ENCODE data around the gene ASPM. TPM values are rescaled to one million over a fixed set of nuclear protein-coding genes. Genes with fewer than 3 reads are reported as not detected.

The ASPM gene, protein sequence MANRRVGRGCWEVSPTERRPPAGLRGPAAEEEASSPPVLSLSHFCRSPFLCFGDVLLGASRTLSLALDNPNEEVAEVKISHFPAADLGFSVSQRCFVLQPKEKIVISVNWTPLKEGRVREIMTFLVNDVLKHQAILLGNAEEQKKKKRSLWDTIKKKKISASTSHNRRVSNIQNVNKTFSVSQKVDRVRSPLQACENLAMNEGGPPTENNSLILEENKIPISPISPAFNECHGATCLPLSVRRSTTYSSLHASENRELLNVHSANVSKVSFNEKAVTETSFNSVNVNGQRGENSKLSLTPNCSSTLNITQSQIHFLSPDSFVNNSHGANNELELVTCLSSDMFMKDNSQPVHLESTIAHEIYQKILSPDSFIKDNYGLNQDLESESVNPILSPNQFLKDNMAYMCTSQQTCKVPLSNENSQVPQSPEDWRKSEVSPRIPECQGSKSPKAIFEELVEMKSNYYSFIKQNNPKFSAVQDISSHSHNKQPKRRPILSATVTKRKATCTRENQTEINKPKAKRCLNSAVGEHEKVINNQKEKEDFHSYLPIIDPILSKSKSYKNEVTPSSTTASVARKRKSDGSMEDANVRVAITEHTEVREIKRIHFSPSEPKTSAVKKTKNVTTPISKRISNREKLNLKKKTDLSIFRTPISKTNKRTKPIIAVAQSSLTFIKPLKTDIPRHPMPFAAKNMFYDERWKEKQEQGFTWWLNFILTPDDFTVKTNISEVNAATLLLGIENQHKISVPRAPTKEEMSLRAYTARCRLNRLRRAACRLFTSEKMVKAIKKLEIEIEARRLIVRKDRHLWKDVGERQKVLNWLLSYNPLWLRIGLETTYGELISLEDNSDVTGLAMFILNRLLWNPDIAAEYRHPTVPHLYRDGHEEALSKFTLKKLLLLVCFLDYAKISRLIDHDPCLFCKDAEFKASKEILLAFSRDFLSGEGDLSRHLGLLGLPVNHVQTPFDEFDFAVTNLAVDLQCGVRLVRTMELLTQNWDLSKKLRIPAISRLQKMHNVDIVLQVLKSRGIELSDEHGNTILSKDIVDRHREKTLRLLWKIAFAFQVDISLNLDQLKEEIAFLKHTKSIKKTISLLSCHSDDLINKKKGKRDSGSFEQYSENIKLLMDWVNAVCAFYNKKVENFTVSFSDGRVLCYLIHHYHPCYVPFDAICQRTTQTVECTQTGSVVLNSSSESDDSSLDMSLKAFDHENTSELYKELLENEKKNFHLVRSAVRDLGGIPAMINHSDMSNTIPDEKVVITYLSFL (N-terminal part only)
- polyA plus RNA-seq (ENCODE audit: insufficient read length in 3 of 3), result 10 to 100 TPM; 20.1 to 29.7 (median 25.5) TPM
- long read RNA-seq, donor 1, result 0 reads
- long read RNA-seq, donor 2, result 0 reads
- long read RNA-seq, donor 3, partial matches to known transcripts, result 6 of 6 reads
- long read RNA-seq, donor 3, other reads (novel, unspliced or antisense), result 0 of 6 reads
- long read RNA-seq, donor 4, partial matches to known transcripts, result 5 of 5 reads
- long read RNA-seq, donor 4, other reads (novel, unspliced or antisense), result 0 of 5 reads
- long read RNA-seq, donor 5, result 0 reads
- long read RNA-seq, donor 6, partial matches to known transcripts, result 7 of 7 reads
- long read RNA-seq, donor 6, other reads (novel, unspliced or antisense), result 0 of 7 reads
- long read RNA-seq, donor 7, result 0 reads
- long read RNA-seq, donor 8, partial matches to known transcripts, result 14 of 14 reads
- long read RNA-seq, donor 8, other reads (novel, unspliced or antisense), result 0 of 14 reads
- long read RNA-seq, donor 9, result 0 reads
- long read RNA-seq, donor 10, result 0 reads
- long read RNA-seq, donor 11, result 0 reads
- long read RNA-seq, donor 12, result 0 reads
- long read RNA-seq, donor 13, partial matches to known transcripts, result 26 of 26 reads
- long read RNA-seq, donor 13, other reads (novel, unspliced or antisense), result 0 of 26 reads
- long read RNA-seq, donor 14, result 0 reads
- long read RNA-seq, donor 15, result 0 reads
- long read RNA-seq, donor 16, partial matches to known transcripts, result 8 of 8 reads
- long read RNA-seq, donor 16, other reads (novel, unspliced or antisense), result 0 of 8 reads

DNA sequence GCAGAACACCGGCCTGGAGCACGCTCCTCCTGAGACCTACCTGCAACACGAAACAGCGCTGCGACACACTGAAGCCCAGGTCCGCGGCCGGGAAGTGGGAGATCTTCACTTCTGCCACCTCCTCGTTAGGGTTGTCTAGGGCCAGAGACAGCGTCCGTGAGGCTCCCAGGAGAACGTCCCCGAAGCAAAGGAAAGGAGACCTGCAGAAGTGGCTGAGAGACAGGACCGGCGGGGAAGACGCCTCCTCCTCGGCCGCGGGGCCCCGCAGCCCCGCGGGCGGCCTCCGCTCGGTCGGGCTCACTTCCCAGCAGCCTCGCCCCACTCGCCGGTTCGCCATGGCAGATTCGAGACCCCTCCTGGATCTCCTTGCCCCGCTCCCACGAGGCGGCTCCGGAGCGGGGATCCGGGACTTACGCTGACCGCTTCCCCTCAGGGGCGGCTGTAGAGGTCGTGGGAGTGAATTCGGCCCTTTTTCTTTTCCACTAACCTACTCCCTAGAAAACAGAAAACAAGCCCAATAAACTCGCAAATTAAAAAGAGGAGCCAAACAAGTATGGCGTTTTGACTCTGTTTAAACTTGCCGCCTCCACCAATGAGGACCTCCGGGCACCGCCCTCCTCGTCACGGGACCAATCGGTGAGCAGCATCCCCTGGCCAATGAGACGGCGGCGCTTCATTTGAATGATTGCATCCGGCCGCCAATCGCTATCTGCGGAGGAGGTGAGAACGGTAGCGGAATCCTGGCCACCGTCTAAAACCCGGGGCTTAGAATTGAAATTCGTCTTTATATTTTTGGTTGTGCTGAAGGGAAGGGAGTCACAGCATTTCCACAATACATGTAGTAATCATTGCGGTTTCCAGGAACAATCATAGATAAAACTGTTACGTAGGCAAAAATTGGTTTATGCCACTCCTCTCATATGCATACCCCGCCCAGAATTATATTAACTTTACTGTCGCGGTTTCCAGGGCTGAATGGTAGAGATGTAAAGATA, at the start of gene ASPM:
Gene ASPM (minus strand): TSS at position 569 of the 995 bp plus-strand sequence. CDS start 232 bp downstream, at position 337.
- DNase-seq (ENCODE audit: extremely low read depth in 1 of 11, low read depth in 9 of 11, low spot score in 4 of 11), result peak; percentile 86 to 95 (median 91)

DNA sequence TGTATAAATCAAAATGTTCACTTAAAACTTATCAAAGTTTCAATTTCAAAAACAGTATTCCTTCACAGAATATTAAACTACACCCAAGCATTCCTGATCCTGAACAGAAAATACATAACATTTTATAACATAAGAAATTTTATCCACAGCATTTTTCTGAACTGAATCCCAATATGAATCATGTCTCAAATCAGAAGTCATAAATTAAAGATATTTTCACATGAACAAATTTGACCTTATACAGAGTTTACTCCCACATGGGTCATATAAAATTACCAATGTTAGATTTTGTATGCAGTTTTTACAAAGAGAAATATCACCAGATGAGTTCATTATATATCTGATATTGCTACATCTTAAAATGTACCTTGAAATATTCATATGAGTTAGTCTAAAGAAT, 48.6 kb upstream of the ASPM start:
- DNase-seq (ENCODE audit: extremely low read depth in 1 of 11, low read depth in 9 of 11, low spot score in 4 of 11), result no peak

DNA sequence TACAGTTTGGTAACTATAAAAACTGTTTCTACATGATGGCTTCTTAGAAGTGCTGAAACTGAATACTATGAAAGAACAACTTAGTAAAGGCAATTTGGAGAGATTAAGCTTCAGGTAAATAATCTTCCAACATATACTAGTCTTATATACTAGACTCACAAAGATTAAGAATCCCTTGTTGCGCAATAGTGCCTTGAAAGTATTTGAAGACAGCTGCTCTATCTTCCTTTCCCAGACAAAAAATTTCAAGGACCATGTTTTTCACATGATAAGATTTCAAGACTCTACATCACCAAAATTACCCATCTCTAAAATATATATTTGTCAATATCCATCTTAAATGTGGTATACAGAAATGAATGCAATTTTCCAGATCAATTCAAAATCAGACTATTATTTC, 37.7 kb upstream of the ASPM start:
- DNase-seq (ENCODE audit: extremely low read depth in 1 of 11, low read depth in 9 of 11, low spot score in 4 of 11), result no peak

DNA sequence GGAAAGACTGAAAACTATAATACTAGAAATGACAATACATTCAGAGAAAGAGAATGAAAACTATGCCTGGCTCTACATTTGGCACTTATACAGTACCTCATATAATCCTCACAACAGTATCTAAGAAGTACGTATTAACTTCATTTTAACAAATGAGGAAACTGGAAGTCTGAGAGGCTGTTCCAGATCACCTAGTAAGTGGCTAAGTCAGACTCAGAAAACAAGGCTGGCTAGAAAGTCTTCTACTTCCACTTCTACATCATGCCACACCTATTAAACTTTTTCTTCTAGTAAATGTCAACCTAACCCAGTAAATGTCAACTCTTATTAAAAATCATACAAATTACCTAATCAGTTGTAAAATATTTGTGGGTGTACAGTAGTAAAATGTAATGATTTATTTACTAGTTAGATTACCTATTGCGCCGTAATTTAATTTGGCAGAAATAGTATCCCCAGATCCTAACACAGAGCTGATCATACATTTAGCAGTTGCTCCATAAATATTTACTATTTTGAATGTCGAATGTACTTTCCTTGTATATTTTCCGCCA, 36.8 kb upstream of the ASPM start:
- no peak for DNase-seq (ENCODE audit: extremely low read depth in 1 of 11, low read depth in 9 of 11, low spot score in 4 of 11)

DNA sequence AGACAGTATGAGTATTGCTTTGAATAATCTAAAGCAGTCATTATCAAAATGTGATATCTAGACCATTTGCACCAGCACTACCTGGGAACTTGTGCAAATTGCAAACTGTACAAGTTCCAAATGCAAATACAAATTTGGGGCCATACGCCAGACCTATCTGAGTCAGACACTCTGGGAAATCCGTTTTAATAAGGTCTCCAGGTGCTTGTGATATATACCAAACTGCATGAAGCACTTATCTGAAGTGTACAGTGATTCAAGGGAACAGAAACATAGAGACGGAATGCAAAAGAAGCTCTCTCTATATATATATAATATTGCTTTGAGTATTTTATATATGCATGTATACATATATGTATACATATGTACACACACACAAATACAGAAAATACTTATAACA, 36.2 kb upstream of the ASPM start:
- DNase-seq (ENCODE audit: extremely low read depth in 1 of 11, low read depth in 9 of 11, low spot score in 4 of 11), result no peak

DNA sequence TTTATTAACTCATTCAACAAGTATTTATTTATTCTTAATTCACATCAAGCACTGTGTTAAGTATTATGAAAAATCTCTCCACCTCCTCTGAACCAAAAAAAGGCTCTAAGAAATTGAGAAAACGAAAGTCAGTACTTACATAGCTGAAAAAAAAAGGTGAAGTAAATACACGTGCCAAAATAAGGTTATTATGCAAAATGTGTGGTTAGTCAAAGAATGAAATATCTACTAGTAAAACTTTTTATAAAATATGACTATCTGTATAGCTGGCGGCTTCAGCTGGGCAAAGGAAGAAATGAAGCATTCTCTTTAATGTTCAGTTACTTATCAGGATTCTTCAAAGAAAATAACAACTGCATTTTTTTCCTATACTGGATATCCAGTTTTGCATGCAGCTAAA, 35.5 kb upstream of the ASPM start:
- DNase-seq (ENCODE audit: extremely low read depth in 1 of 11, low read depth in 9 of 11, low spot score in 4 of 11), result no peak

DNA sequence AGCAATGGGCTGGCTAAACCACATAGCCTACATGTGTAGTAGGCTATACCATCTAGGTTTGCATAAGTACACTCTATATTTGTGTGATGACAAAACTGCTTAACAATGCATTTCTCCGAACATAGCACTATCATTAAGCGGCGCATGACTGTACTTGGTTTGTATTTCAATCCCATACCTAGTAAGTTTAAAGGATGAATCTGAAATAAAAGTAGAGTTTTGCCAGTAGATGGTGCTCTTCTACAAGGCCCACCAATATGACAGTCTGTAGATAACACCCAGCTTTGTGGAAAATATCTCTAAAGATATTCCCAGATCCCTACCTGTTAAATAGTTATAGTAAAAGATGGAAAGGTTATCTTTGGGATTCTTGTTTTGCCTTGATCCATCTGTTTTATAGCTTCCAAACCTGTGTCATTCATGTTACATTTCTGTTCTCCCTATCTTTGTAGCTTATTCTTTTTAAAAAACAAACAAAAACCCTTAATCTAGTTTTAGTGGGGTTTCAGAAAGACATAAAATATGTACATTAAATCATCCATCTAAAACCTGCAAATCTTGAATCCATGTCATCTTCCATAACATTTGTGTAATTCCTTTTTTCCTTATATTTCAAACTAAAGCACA, 33.9 kb upstream of the ASPM start:
- peak in 6 of 11 donors; percentile 15 to 25 (median 21) for DNase-seq (ENCODE audit: extremely low read depth in 1 of 11, low read depth in 9 of 11, low spot score in 4 of 11)

DNA sequence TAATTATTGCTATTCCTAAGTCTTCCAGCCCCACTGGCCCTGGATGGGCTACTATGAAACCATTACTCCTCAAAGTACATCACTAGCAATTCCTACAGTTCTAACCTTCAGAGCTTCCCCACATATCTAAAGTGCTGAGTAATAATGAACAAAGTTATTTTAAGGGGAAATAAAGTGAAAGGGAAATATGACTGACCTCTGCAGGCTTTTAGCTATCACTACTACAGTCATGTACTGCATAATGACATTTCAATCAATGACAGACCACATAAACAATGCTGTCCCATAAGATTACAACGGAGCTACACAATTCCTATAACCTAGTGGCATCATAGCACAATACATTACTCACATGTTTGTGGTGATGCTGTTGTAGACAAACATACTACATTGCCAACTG, 32.5 kb upstream of the ASPM start:
- no peak for DNase-seq (ENCODE audit: extremely low read depth in 1 of 11, low read depth in 9 of 11, low spot score in 4 of 11)

DNA sequence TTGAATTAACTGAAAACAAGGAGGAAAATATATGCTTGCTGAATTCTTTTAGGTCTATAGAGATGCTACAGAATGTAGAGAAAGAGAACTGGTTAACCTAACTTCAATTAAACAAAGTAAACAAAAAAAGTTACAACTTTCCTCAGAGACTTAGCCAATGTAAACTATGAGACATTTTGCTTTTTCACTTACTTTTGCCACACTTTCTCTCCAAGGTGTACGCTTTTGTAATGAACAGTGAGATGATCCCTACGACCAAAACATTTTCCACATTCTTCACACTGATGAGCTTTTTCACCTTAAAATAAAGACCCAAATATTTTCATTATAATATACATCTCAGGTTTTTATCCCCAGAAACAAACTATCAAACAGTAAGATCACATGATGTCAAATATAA, 28.3 kb upstream of the ASPM start:
- no peak for DNase-seq (ENCODE audit: extremely low read depth in 1 of 11, low read depth in 9 of 11, low spot score in 4 of 11)

DNA sequence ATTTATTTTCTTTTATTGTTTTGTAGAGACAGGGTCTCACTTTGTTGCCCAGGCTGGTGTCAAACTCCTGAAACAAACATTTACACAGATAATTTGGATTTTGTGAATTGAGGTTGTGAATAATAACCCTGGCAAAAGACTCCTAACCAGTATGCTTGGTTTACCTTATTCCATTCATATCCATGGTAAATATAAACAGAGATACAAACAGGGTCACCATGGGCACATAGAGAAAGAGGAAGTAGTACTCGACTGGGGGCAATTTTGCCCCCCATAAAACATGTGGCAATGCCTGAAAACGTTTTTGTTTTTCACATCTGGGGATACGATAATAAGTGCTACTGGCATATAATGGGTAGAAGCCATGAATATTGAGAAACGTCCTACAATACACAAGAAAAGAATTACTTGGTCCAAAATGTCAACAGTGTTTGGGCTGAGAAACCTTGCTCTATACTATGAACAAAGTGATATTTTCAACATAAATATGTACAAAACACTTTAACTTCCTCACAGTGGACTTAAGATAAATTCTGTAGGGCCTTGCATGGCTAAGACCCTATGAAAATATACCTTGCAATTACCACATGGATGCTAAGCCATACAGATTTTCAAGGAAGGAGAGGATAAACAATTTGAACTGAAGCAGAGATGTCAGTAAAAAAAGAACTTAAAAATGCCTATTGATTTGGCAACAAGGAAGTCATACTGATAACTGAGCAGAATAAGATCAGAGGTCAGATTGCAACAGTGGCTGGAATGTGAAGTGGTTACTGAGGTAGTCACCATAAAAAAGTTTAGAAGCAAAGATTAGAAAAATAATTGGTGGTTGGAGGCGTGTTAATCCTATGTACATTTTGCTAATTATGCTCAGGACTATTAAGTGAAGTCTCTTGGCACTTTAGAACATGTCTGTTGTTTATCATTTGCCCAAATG, 27.4 kb upstream of the ASPM start:
- no peak for DNase-seq (ENCODE audit: extremely low read depth in 1 of 11, low read depth in 9 of 11, low spot score in 4 of 11)

DNA sequence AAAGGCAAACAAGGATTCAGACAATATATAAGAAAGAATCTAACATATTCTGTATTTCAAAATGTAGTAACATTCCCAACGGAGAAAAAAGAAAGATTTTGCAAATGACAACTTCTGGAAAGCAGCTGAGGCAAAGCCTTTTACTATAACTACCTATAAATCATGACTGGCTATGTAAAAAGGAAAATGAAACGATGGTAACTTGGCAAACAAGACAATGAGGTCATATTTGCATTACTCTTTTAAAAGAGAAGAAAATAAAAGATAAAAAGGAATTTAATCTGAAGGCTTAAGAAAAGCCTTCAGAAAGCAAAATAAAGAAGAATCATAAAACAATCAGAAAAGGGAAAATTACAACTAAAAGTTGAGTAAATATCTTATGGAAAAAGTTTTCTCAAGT, 25.1 kb upstream of the ASPM start:
- DNase-seq (ENCODE audit: extremely low read depth in 1 of 11, low read depth in 9 of 11, low spot score in 4 of 11), result peak in 1 of 11 donors; percentile 7

DNA sequence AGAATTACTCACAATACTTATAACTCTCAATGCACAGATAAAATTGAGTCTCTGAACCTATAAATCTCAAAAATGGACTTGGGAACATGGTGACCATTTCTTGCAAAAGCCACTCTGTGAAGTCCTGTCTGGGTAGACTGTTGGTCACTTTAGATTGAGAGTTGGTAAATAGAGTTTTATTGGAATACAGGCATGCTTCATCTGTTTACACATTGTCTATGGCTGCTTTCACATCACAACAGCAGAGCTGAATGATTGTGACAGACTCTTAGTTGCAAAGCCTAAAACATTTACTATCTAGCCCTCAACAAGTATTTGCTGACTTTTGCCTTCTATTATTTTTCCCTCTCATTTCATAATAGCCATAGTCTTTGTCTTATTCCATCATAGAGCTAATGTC, 24.1 kb upstream of the ASPM start:
- DNase-seq (ENCODE audit: extremely low read depth in 1 of 11, low read depth in 9 of 11, low spot score in 4 of 11), result no peak

DNA sequence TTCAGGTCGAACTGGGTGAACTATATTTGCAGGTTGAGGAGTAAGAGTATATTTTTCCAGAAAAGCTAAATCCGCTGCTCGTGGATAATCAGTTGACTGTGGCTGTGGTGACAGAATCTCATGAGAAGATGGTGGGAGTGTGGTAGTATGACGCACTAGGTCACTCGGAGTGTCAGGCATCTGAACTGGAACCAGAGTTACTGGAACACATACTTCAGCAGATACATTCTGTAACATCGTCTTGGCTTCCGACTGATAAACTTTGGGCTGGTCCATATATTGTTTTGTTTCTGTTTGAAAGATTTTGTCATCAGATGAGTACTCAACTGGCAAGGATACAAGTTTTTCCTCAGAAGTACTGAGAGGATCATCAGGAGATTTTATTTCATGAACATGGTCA, 13.0 kb upstream of the ASPM start:
- DNase-seq (ENCODE audit: extremely low read depth in 1 of 11, low read depth in 9 of 11, low spot score in 4 of 11), result no peak

DNA sequence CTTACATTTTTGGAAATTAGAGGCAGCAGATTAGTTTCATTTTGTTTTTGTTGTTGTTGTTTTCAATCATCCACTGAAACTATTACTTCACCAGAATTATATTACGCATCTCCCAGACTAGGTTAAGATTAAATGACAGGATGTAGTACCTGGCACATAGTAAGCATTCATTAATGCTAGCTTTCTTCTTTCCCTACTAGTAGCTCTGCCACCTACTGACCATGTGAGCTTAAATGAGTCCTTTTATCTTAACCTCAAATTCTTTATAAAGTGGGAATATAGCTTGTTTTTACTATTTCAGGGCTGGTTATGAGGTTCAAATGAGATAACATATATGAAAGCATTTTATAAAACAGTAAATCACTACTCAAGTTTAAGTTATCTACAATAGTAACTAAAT, 10.2 kb upstream of the ASPM start:
- DNase-seq (ENCODE audit: extremely low read depth in 1 of 11, low read depth in 9 of 11, low spot score in 4 of 11), result no peak

DNA sequence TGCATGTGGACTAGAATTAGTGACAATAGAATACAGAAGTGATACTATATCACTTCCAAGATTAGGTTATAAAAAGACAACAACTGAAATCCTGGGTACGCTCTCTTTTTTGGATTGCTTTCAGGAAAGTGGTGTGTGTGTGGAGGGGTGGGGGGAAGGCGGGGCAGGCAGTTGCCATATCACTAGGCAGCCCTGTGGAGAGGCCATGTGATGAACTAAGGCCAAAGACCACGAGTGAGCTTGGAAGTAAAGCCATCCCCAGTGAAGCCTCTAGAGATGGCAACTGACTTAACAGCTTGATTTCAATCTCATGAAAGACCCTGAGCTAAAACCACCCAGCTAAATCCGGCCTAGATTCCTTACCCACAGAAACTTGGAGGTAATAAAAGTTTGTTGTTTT, 6.2 kb upstream of the ASPM start:
- DNase-seq (ENCODE audit: extremely low read depth in 1 of 11, low read depth in 9 of 11, low spot score in 4 of 11), result no peak
